Measurements from ENCODE around the gene BRINP2. TPM values are rescaled to one million over a fixed set of nuclear protein-coding genes. Genes with fewer than 3 reads are reported as not detected.

The BRINP2 gene
- total RNA-seq, 1 donor from 2014 or later = 0.11 TPM

- H3K4me3 ChIP-seq = no peak overlapping the region
- peaks cover 0 to 2% of the 10 kb centered on the region in 2 donors for H3K4me1 ChIP-seq
- intact Hi-C loops (cut with DNase I) = no loop called here
- TF ChIP-seq CTCF (IDR thresholded peaks at IDR 0.05) = no peak
- DNase-seq (ENCODE audit: low spot score in 2 of 2) = no peak
- no peaks in the 10 kb centered on the region for H3K27me3 ChIP-seq
- no peaks in the 10 kb centered on the region for H3K9me3 ChIP-seq
- H3K36me3 ChIP-seq = no peaks in the 10 kb centered on the region
- no peak overlapping the region for H3K27ac ChIP-seq
These were observed 135.3 kb downstream of the BRINP2 start for GRCh38 chr1:177306019-177306415.

GRCh38 chr1:177306981-177307380 lies 136.2 kb downstream of the BRINP2 start:
- Histone ChIP-seq H3K27me3 (no peaks in the 10 kb centered on the region), H3K36me3 (no peaks in the 10 kb centered on the region), H3K4me3 (no peak overlapping the region), H3K9me3 (no peaks in the 10 kb centered on the region), H3K27ac (no peak overlapping the region), H3K4me1 (peaks cover 0 to 2% of the 10 kb centered on the region in 2 donors)
- no peak for DNase-seq (ENCODE audit: low spot score in 2 of 2)
- TF ChIP-seq CTCF (IDR thresholded peaks at IDR 0.05) = no peak
- intact Hi-C loops (cut with DNase I) = no loop called here

- Histone ChIP-seq H3K9me3 (no peaks in the 10 kb centered on the region), H3K4me3 (no peak overlapping the region), H3K27ac (no peak overlapping the region), H3K36me3 (no peaks in the 10 kb centered on the region), H3K27me3 (no peaks in the 10 kb centered on the region), H3K4me1 (no peaks in the 10 kb centered on the region)
- no peak for TF ChIP-seq CTCF (IDR thresholded peaks at IDR 0.05)
- DNase-seq (ENCODE audit: low spot score in 2 of 2) = no peak
- intact Hi-C loops (cut with DNase I) = no loop called here
These were observed 137.0 kb downstream of the BRINP2 start for GRCh38 chr1:177307771-177308170.

GRCh38 chr1:177309880-177310279 lies 139.1 kb downstream of the BRINP2 start:
- Histone ChIP-seq H3K27ac (no peak overlapping the region), H3K27me3 (no peaks in the 10 kb centered on the region), H3K4me3 (no peak overlapping the region), H3K36me3 (no peaks in the 10 kb centered on the region), H3K4me1 (no peaks in the 10 kb centered on the region), H3K9me3 (no peaks in the 10 kb centered on the region)
- no peak for DNase-seq (ENCODE audit: low spot score in 2 of 2)
- intact Hi-C loops (cut with DNase I) = no loop called here
- no peak for TF ChIP-seq CTCF (IDR thresholded peaks at IDR 0.05)

GRCh38 chr1:177310326-177310725 lies 139.6 kb downstream of the BRINP2 start:
- Histone ChIP-seq H3K27me3 (no peaks in the 10 kb centered on the region), H3K4me3 (no peak overlapping the region), H3K27ac (no peak overlapping the region), H3K36me3 (no peaks in the 10 kb centered on the region), H3K9me3 (no peaks in the 10 kb centered on the region), H3K4me1 (no peaks in the 10 kb centered on the region)
- intact Hi-C loops (cut with DNase I) = no loop called here
- DNase-seq (ENCODE audit: low spot score in 2 of 2) = no peak
- no peak for TF ChIP-seq CTCF (IDR thresholded peaks at IDR 0.05)

- TF ChIP-seq CTCF (IDR thresholded peaks at IDR 0.05) = no peak
- DNase-seq (ENCODE audit: low spot score in 2 of 2) = no peak
- H3K36me3 ChIP-seq = no peaks in the 10 kb centered on the region
- no peaks in the 10 kb centered on the region for H3K4me1 ChIP-seq
- intact Hi-C loops (cut with DNase I) = no loop called here
- no peak overlapping the region for H3K27ac ChIP-seq
- H3K9me3 ChIP-seq = no peaks in the 10 kb centered on the region
- no peak overlapping the region for H3K4me3 ChIP-seq
- H3K27me3 ChIP-seq = no peaks in the 10 kb centered on the region
These were observed 140.4 kb downstream of the BRINP2 start for GRCh38 chr1:177311111-177311510.
